Activated T-cell treated with anti-CD3 and anti-CD28 coated beads for 4 hours (primary cell): ENCODE data around the gene ATRNL1.
"Not testable (repeated sequence)": the region's sequence is repeated elsewhere in the genome, so short reads cannot be mapped to it uniquely, and the experiment has no call there.

Source experiments
- DNase-seq: peaks from one replicate; pipeline ENCODE4 v3.0.0-alpha.2; 2020

ATRNL1 gene

GRCh38 chr10:115219203-115219602 is 126.0 kb downstream of the ATRNL1 start:
- no peak for DNase-seq

GRCh38 chr10:115222039-115222438 is 128.9 kb downstream of the ATRNL1 start:
- DNase-seq, result no peak

GRCh38 chr10:115239761-115240160 is 146.6 kb downstream of the ATRNL1 start:
- no peak for DNase-seq

GRCh38 chr10:115250784-115251183 is 157.6 kb downstream of the ATRNL1 start:
- no peak for DNase-seq

GRCh38 chr10:115253765-115254164 is 160.6 kb downstream of the ATRNL1 start:
- DNase-seq, result not testable (repeated sequence)

- DNase-seq, result no peak
These were observed 179.3 kb downstream of the ATRNL1 start for GRCh38 chr10:115272482-115272881.

- no peak for DNase-seq
These were observed 185.1 kb downstream of the ATRNL1 start for GRCh38 chr10:115278294-115278693.

GRCh38 chr10:115295213-115295805 is 202.1 kb downstream of the ATRNL1 start:
- no peak for DNase-seq

GRCh38 chr10:115300080-115300479 is 206.9 kb downstream of the ATRNL1 start:
- no peak for DNase-seq

- DNase-seq, result not testable (repeated sequence)
These were observed 226.5 kb downstream of the ATRNL1 start for GRCh38 chr10:115319669-115320068.

GRCh38 chr10:115321360-115321759 is 228.2 kb downstream of the ATRNL1 start:
- no peak for DNase-seq

- DNase-seq, result no peak
These were observed 235.2 kb downstream of the ATRNL1 start for GRCh38 chr10:115328331-115328730.

- DNase-seq, result no peak
These were observed 242.2 kb downstream of the ATRNL1 start for GRCh38 chr10:115335366-115335765.

- no peak for DNase-seq
These were observed 262.1 kb downstream of the ATRNL1 start for GRCh38 chr10:115355162-115355760.

GRCh38 chr10:115367920-115368319 is 274.8 kb downstream of the ATRNL1 start:
- DNase-seq, result not testable (repeated sequence)

- DNase-seq, result no peak
These were observed 285.9 kb downstream of the ATRNL1 start for GRCh38 chr10:115379064-115379463.

GRCh38 chr10:115384665-115385064 is 291.5 kb downstream of the ATRNL1 start:
- DNase-seq, result no peak

GRCh38 chr10:115390607-115391006 is 297.4 kb downstream of the ATRNL1 start:
- DNase-seq, result no peak

- DNase-seq, result no peak
These were observed 304.9 kb downstream of the ATRNL1 start for GRCh38 chr10:115398026-115398425.

GRCh38 chr10:115402699-115403098 is 309.5 kb downstream of the ATRNL1 start:
- no peak for DNase-seq

GRCh38 chr10:115405838-115406237 is 312.7 kb downstream of the ATRNL1 start:
- not testable (repeated sequence) for DNase-seq

- no peak for DNase-seq
These were observed 316.2 kb downstream of the ATRNL1 start for GRCh38 chr10:115409347-115409746.

- DNase-seq, result no peak
These were observed 324.6 kb downstream of the ATRNL1 start for GRCh38 chr10:115417585-115418265.

- no peak for DNase-seq
These were observed 329.5 kb downstream of the ATRNL1 start for GRCh38 chr10:115422624-115423023.
